DMS 273 (cell line): ENCODE measurements around the gene ATP13A2.

ENCODE experiments used
- DNase-seq: peaks from one replicate; lab custom pipeline; 2025; ENCODE audit not compliant: unreplicated experiment; lab: John Stamatoyannopoulos, UW

The ATP13A2 gene, protein sequence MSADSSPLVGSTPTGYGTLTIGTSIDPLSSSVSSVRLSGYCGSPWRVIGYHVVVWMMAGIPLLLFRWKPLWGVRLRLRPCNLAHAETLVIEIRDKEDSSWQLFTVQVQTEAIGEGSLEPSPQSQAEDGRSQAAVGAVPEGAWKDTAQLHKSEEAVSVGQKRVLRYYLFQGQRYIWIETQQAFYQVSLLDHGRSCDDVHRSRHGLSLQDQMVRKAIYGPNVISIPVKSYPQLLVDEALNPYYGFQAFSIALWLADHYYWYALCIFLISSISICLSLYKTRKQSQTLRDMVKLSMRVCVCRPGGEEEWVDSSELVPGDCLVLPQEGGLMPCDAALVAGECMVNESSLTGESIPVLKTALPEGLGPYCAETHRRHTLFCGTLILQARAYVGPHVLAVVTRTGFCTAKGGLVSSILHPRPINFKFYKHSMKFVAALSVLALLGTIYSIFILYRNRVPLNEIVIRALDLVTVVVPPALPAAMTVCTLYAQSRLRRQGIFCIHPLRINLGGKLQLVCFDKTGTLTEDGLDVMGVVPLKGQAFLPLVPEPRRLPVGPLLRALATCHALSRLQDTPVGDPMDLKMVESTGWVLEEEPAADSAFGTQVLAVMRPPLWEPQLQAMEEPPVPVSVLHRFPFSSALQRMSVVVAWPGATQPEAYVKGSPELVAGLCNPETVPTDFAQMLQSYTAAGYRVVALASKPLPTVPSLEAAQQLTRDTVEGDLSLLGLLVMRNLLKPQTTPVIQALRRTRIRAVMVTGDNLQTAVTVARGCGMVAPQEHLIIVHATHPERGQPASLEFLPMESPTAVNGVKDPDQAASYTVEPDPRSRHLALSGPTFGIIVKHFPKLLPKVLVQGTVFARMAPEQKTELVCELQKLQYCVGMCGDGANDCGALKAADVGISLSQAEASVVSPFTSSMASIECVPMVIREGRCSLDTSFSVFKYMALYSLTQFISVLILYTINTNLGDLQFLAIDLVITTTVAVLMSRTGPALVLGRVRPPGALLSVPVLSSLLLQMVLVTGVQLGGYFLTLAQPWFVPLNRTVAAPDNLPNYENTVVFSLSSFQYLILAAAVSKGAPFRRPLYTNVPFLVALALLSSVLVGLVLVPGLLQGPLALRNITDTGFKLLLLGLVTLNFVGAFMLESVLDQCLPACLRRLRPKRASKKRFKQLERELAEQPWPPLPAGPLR

GRCh38 chr1:17011439-17012307 is at the start of gene ATP13A2:
ATP13A2 (minus strand) TSS chr1:17011928; CDS start chr1:17011738, 190 bp downstream.
- DNase-seq = peak; percentile 93

DNA sequence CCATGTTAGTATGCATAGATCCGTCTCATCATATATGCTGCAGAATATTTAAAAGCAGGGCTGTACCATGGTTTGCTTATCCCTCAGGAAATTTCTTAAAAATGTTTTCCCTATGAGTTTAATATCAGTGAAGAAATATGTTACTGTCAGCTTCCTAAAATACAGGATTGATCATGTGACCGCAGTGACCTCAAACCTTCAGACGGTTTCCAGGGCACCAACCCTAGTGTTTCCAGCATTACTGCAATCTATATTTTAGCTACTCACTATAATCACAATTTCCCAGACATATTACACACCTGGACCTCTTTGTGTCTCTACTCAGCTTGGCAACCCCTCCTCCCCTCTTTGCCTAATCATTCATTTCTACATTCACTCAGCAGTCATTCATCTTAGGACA is 49.8 kb upstream of the ATP13A2 start:
- no peak for DNase-seq

GRCh38 chr1:17060306-17060749 is 48.6 kb upstream of the ATP13A2 start:
- DNase-seq = no peak

DNA sequence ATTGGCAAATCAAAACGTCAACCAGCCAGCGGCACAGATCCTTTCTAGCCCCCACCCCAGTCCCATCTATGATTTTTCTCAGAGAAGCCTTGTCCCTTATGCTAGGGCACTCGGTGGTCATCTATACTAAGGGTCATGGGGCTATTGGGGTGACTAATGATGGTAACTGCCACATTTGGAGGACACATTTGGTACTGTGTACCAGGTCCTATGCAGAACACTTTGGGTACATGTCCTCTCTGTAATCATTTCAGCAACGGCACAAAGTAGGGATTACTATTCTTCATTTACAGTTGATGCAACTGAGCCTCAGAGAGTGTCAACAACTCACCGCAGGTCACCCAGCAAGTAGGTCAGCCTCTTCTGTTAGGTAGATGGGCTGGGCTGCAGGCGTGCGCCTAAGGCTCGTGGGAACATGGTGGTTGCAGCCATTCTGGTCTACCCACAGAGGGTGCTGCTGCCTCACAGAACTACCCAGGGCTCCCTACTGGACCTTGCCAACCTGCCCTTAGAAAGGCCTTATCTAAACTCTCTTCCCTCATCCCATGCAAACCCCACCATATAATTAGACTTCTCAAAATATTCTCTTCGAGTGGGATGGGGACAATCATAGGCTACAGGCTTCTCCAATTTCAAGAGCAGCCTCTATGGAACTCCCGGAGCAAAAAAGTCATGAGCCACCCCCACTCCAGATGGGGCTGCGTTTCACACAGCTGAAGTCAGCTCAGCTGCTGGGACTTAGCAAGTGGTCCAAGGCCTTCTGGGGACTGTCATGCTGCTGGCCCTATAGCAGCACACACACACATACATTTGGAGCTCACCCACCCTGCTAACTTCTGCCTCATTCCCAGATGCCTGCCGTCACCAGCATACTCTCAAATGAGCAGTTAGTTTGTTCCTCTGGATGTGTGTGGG is 47.9 kb upstream of the ATP13A2 start:
- DNase-seq = peak; percentile 81

- DNase-seq = no peak
Measured at GRCh38 chr1:17056551-17056950, 44.8 kb upstream of the ATP13A2 start.

- DNase-seq = no peak
Measured at GRCh38 chr1:17055801-17056200, 44.1 kb upstream of the ATP13A2 start.

DNA sequence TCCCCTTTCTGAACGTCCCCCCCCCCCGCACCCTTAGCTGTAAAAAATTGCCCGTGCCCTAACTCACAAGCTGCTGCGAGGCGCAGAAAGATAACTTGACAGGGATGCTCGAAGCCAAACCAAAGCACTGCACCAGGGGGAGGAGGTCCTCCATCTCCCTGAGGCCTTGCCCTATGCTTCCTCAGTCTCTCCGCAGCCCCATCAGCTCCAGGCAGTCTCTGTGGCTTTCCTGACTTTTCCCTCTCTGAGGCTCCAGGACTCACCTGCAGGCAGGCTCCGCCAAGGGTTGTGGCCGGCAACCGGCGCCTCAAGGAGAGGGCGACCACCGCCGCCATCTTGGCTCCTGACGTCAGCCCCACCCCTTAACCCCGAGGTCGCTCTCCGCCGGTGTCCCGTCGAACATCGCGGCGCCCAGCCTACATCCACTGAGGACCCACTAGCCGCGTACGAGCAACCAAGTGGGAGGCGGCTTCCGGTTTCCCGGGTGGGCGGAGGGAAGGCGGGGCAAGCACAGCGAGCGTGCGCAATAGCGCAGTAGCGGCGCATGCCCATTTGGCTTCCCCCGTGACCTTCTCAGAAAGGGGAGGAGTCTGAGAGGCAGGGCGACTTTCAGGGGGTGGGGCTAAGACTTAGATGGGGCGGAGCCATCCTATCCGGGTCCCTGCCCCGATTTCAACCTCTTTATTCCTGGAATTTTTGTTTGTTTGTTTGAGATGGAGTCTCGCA is 42.1 kb upstream of the ATP13A2 start, which contains the start of gene SDHB:
Gene SDHB, minus strand, starts transcription at position 348 of the 726 bp plus-strand sequence. Its CDS starts 13 bp downstream, at position 335.
- DNase-seq = peak; percentile 99

GRCh38 chr1:17053086-17053684 is 41.5 kb upstream of the ATP13A2 start:
- no peak for DNase-seq

- DNase-seq = no peak
Measured at GRCh38 chr1:17052641-17053040, 40.9 kb upstream of the ATP13A2 start.

- DNase-seq = no peak
Measured at GRCh38 chr1:17052038-17052437, 40.3 kb upstream of the ATP13A2 start.

GRCh38 chr1:17047924-17048323 is 36.2 kb upstream of the ATP13A2 start:
- no peak for DNase-seq

DNA sequence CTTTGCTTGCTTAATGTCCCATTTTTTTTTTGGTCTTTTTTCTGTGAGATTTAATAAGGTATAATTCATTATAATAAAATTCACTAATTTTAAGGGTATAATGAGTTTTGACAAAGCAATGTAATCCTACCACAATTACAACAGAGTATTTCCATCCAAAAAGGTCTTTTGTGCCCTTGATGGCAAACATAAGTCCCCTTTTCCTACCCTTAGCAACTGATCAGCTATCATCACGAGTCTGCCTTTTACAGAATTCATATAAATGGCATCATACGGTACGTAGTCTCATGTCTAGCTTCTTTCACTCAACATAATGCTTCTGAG is 34.6 kb upstream of the ATP13A2 start:
- DNase-seq = no peak

GRCh38 chr1:17045634-17046333 is 34.1 kb upstream of the ATP13A2 start:
- DNase-seq = peak; percentile 71

GRCh38 chr1:17045150-17045549 is 33.4 kb upstream of the ATP13A2 start:
- no peak for DNase-seq

GRCh38 chr1:17043676-17044075 is 31.9 kb upstream of the ATP13A2 start:
- no peak for DNase-seq

DNA sequence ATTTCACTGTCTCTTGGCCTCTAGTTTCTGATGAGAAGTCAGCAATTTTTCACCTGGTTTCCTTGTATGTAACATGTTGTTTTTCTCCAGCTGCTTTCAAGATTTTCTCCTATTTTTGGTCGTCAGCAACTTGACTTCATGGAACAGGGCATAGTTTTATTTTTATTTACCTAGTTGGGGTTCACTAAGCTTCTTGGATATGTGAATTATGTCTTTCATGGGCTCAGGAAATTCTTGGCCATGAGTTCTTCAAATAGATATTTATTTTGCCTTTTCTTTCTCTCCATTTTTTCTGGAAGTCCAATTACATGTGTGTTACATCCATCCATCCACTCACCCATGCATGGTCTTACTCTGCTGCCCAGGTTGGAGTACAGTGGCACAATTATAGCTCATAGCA is 28.4 kb upstream of the ATP13A2 start:
- DNase-seq = no peak

DNA sequence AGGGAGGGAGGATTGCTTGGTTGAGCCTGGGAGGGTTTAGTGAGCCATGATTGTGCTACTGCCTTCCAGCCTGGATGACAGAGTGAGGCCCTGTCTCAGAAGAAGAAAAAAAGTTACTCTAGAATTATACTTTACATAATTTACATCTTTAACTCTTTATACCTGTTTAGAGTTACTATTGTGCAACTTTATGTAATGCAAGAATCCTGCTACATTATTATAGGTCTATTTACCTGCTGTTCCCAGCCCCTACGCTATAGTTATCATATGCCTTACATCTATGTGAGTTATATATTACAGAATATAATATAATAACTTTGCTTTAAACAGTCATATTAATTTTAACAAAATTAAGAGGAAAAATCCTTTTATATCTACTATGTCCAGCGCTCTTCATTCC is 27.8 kb upstream of the ATP13A2 start:
- no peak for DNase-seq

- DNase-seq = no peak
Measured at GRCh38 chr1:17033481-17033880, 21.8 kb upstream of the ATP13A2 start.
